ENCODE results near the gene C10orf105. TPM values are rescaled to one million over a fixed set of nuclear protein-coding genes. Genes with fewer than 3 reads are reported as not detected.
A peak's percentile ranks its signal among the peaks of the same experiment; 100 is the strongest.

C10orf105 gene
- total RNA-seq, 2 experiments from 2014 or later, result 0.25 to 0.33 TPM

DNA sequence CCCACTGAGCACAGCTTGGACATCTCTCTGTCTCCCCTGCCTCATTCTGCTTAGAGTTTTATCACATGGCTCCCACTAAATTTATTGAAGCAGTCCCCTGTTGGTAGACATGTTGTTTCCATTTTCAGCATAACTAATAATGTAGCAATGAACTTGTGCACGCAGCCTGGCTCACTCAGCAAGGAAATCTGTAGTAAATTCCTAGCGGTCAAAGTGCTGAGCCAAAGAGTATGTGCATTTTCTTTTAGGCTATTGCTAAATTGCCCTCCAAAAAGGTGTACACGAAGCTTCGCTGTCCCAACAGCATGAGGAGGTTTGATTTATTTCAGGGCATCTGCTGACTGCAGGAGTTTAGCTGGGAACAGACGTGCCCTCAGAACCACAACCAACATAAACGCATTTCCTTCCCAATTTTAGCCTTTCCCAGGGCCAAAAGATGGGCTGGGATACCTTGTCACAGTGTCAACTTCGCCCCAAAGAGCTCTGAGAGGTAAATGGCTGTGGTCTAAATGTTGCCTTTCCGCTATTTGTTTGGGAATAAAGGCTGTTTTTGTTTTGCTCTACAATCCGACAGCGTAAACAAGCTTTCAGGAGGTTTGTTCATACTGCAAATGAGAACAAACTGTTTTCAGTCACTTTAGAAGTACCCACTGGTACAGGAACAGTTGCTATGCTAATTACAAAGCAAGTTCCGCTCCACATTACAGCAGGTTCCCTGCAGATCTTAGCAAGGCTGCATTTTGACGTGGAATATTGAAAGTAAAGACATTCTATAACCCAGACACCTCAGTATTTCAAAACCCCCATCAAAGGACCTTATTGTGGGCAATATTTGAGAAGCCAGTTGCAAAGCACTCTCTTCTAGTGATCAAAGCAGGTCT is 37.0 kb upstream of the C10orf105 start:
- H3K27ac Mint-ChIP-seq, result peak overlapping the region; percentile 87
- CTCF ChIA-PET, result interaction anchor here (1.2 to 6.7 kb wide), 7 partner anchors 8 to 60 kb away, joined by 4 to 42 read pairs (median 14); partner anchors contain the start of gene VSIR
- POLR2A ChIA-PET, result interaction anchor here (1.0 to 5.9 kb wide), 9 partner anchors 9 to 66 kb away, joined by 3 to 142 read pairs (median 12); partner anchors contain the start of gene VSIR
- H3K4me3 Mint-ChIP-seq, result peak overlapping the region; percentile 21
- no peaks in the 10 kb centered on the region for H3K9me3 Mint-ChIP-seq
- DNase-seq, result no peak
- H3K36me3 Mint-ChIP-seq (ENCODE audit: low read depth), result peaks cover 81% of the 10 kb centered on the region
- peaks cover 78% of the 10 kb centered on the region for H3K4me1 Mint-ChIP-seq
- no peaks in the 10 kb centered on the region for H3K27me3 Mint-ChIP-seq

GRCh38 chr10:71755179-71755879 is 35.8 kb upstream of the C10orf105 start:
- H3K27ac Mint-ChIP-seq, result no peak overlapping the region
- DNase-seq, result no peak
- peaks cover 75% of the 10 kb centered on the region for H3K4me1 Mint-ChIP-seq
- ChIA-PET CTCF (interaction anchor here (1.2 to 6.7 kb wide), 3 partner anchors 13 to 58 kb away, joined by 4 to 42 read pairs (median 39); partner anchors contain the start of gene VSIR), POLR2A (interaction anchor here (0.8 to 5.9 kb wide), 4 partner anchors 11 to 28 kb away, joined by 3 to 142 read pairs (median 20); partner anchors contain the start of gene VSIR)
- H3K9me3 Mint-ChIP-seq, result no peaks in the 10 kb centered on the region
- H3K36me3 Mint-ChIP-seq (ENCODE audit: low read depth), result peaks cover 79% of the 10 kb centered on the region
- no peak overlapping the region for H3K4me3 Mint-ChIP-seq
- no peaks in the 10 kb centered on the region for H3K27me3 Mint-ChIP-seq

DNA sequence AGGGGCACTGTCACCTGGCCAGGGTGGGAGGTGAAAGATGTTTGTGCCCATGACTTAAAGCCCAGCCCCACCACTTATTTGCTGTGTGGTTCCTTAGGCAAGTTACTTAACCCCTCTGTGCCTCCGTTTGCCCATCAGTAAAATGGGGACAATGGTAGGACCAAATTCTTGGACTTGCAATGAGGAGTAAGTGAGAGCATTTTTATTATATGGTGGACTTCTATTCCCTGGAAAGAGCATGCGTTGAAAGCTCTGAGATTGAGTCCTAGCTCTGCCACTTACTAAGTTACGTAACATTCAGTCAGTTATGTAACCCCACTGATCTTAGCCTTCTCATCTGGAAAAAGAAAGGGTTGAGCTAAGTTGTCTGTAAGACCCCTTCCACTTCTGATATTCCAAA is 35.0 kb upstream of the C10orf105 start:
- ChIA-PET POLR2A (interaction anchor here (0.8 to 5.9 kb wide), 4 partner anchors 11 to 28 kb away, joined by 3 to 142 read pairs (median 20); partner anchors contain the start of gene VSIR), CTCF (interaction anchor here (5.2 to 6.7 kb wide), 2 partner anchors 14 to 18 kb away, joined by 39 to 42 read pairs; partner anchors contain the start of gene VSIR)
- Mint-ChIP-seq H3K27ac (no peak overlapping the region), H3K27me3 (no peaks in the 10 kb centered on the region), H3K36me3 (ENCODE audit: low read depth) (peaks cover 82% of the 10 kb centered on the region), H3K9me3 (no peaks in the 10 kb centered on the region), H3K4me1 (peaks cover 80% of the 10 kb centered on the region), H3K4me3 (no peak overlapping the region)
- no peak for DNase-seq

GRCh38 chr10:71753960-71754505 is 34.5 kb upstream of the C10orf105 start:
- Mint-ChIP-seq H3K36me3 (ENCODE audit: low read depth) (peaks cover 87% of the 10 kb centered on the region), H3K9me3 (no peaks in the 10 kb centered on the region), H3K27ac (peak overlapping the region; percentile 23), H3K4me1 (peaks cover 83% of the 10 kb centered on the region), H3K4me3 (no peak overlapping the region), H3K27me3 (no peaks in the 10 kb centered on the region)
- no peak for DNase-seq
- CTCF ChIA-PET, result interaction anchor here (5.2 to 6.7 kb wide), 2 partner anchors 14 to 19 kb away, joined by 39 to 42 read pairs; partner anchors contain the start of gene VSIR
- POLR2A ChIA-PET, result interaction anchor here (4.3 to 5.9 kb wide), 2 partner anchors 15 to 27 kb away, joined by 37 to 142 read pairs; partner anchors contain the start of gene VSIR

- Mint-ChIP-seq H3K4me3 (no peak overlapping the region), H3K36me3 (ENCODE audit: low read depth) (peaks cover 87% of the 10 kb centered on the region), H3K4me1 (peaks cover 87% of the 10 kb centered on the region), H3K9me3 (no peaks in the 10 kb centered on the region), H3K27me3 (no peaks in the 10 kb centered on the region), H3K27ac (peak overlapping the region; percentile 87)
- POLR2A ChIA-PET, result interaction anchor here (1.0 to 1.9 kb wide), 7 partner anchors 10 to 40 kb away, joined by 3 to 24 read pairs (median 5); partner anchors contain the start of gene VSIR
- no peak for DNase-seq
- CTCF ChIA-PET, result interaction anchor here (0.7 to 2.0 kb wide), 4 partner anchors 10 to 45 kb away, joined by 3 to 13 read pairs (median 8); partner anchors contain the start of gene VSIR
Measured at GRCh38 chr10:71753091-71753959, 33.7 kb upstream of the C10orf105 start.

DNA sequence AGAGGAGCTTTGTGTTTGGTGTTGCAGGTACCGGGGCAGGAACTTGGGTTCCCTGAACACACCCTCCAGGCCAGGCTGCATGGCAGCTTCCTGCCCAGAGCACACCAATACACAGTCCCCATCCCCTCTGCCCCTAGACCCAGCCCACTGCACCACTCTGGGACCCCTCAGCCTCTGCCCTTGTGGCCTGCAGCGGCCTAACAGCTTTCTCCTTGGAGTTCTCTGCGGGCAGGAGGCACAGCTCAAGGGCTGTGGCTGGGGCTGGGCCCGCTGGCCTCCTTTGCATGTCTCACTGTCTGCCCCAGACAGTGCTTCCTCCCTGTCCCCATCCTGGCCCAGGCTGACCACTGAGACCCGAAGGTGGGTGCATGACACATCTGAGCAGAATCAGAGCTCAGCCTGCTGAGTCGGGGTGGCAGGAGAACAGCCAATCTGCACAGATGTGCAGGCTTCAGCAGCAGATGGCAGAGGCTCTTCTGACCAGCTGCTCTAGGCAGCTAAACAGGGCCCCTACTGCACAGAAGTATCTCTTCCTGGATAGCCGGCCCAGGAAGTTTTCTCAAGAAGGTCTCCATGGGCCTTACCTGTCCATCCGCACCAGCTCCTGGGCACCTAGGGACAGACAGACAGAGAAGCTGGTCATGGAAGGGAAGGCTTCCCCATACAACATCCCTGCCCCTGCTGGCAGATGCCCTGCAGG is 33.0 kb upstream of the C10orf105 start:
- Mint-ChIP-seq H3K36me3 (ENCODE audit: low read depth) (peaks cover 82% of the 10 kb centered on the region), H3K27me3 (no peaks in the 10 kb centered on the region), H3K27ac (peak overlapping the region; percentile 87), H3K4me1 (peaks cover 87% of the 10 kb centered on the region), H3K4me3 (no peak overlapping the region), H3K9me3 (no peaks in the 10 kb centered on the region)
- DNase-seq, result no peak
- POLR2A ChIA-PET, result interaction anchor here (0.9 to 1.9 kb wide), 8 partner anchors 10 to 39 kb away, joined by 3 to 24 read pairs (median 4); partner anchors contain the start of gene VSIR
- CTCF ChIA-PET, result interaction anchor here (0.7 to 2.0 kb wide), 8 partner anchors 11 to 56 kb away, joined by 3 to 13 read pairs (median 4); partner anchors contain the start of gene VSIR

GRCh38 chr10:71751515-71752224 is 32.1 kb upstream of the C10orf105 start:
- Mint-ChIP-seq H3K36me3 (ENCODE audit: low read depth) (peaks cover 78% of the 10 kb centered on the region), H3K27me3 (no peaks in the 10 kb centered on the region), H3K4me3 (no peak overlapping the region), H3K4me1 (peaks cover 87% of the 10 kb centered on the region), H3K27ac (peak overlapping the region; percentile 87), H3K9me3 (no peaks in the 10 kb centered on the region)
- ChIA-PET POLR2A (interaction anchor here (0.9 to 1.9 kb wide), 7 partner anchors 9 to 28 kb away, joined by 3 to 24 read pairs (median 5); partner anchors contain the start of gene VSIR), CTCF (interaction anchor here (0.6 to 2.0 kb wide), 8 partner anchors 12 to 388 kb away, joined by 3 to 13 read pairs (median 4); partner anchors contain the start of gene VSIR)
- no peak for DNase-seq

DNA sequence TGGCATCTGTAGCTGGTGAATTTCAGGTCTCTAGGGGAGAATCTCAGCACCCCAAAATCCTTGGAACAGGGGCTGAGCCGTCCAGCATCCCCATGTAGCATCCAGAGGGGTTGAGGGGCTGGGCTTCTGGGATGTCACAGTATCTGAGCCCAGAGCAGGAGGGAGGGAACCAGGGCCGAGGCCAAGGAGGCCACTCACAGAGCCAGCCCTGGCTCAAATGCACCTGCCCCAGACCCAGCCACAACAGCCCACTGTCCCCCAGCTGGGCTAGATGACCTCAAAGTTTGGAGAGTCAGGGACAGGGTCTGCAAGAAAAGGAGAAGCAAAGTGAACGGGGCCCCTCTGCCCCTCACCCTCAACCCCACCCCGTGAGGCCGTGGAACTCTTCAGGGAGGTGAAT is 31.4 kb upstream of the C10orf105 start:
- POLR2A ChIA-PET, result interaction anchor here (0.5 to 1.4 kb wide), 4 partner anchors 14 to 24 kb away, joined by 3 to 4 read pairs (median 3); no protein-coding TSS in a partner anchor
- H3K36me3 Mint-ChIP-seq (ENCODE audit: low read depth), result peaks cover 73% of the 10 kb centered on the region

GRCh38 chr10:71750124-71750841 is 30.7 kb upstream of the C10orf105 start:
- Mint-ChIP-seq H3K4me3 (no peak overlapping the region), H3K27me3 (no peaks in the 10 kb centered on the region), H3K36me3 (ENCODE audit: low read depth) (peaks cover 71% of the 10 kb centered on the region), H3K27ac (peak overlapping the region; percentile 95), H3K9me3 (no peaks in the 10 kb centered on the region), H3K4me1 (peaks cover 91% of the 10 kb centered on the region)
- no peak for DNase-seq
- POLR2A ChIA-PET, result interaction anchor here (0.7 to 5.0 kb wide), 4 partner anchors 13 to 24 kb away, joined by 3 to 65 read pairs (median 4); partner anchors contain the start of gene VSIR
- CTCF ChIA-PET, result interaction anchor here (4.0 kb wide), 1 partner anchor 23 kb away, joined by 31 read pairs; the partner anchor contains the start of gene VSIR

More for the DNA sequence above, 31.4 kb upstream of the C10orf105 start:
- no peak for DNase-seq
- no peak overlapping the region for H3K4me3 Mint-ChIP-seq
- peak overlapping the region; percentile 95 for H3K27ac Mint-ChIP-seq
- CTCF ChIA-PET, result no interaction called here
- H3K4me1 Mint-ChIP-seq, result peaks cover 87% of the 10 kb centered on the region
- no peaks in the 10 kb centered on the region for H3K27me3 Mint-ChIP-seq
- no peaks in the 10 kb centered on the region for H3K9me3 Mint-ChIP-seq

- ChIA-PET POLR2A (interaction anchor here (1.0 to 15.4 kb wide), 11 partner anchors 8 to 55 kb away, joined by 3 to 310 read pairs (median 18); partner anchors contain the start of gene VSIR), CTCF (interaction anchor here (0.6 to 4.0 kb wide), 18 partner anchors 8 to 64 kb away, joined by 3 to 40 read pairs (median 6); partner anchors contain the start of gene VSIR)
- H3K36me3 Mint-ChIP-seq (ENCODE audit: low read depth), result peaks cover 65% of the 10 kb centered on the region
- no peaks in the 10 kb centered on the region for H3K9me3 Mint-ChIP-seq
- peaks cover 97% of the 10 kb centered on the region for H3K4me1 Mint-ChIP-seq
- no peak for DNase-seq
- H3K27ac Mint-ChIP-seq, result peak overlapping the region; percentile 95
- H3K4me3 Mint-ChIP-seq, result peak overlapping the region; percentile 43
- H3K27me3 Mint-ChIP-seq, result no peaks in the 10 kb centered on the region
Measured at GRCh38 chr10:71749396-71749795, 29.8 kb upstream of the C10orf105 start.

All from activated CD4-positive, alpha-beta memory T cell treated with anti-CD3 and anti-CD28 coated beads, Interleukin-2, amount 10 ng/mL, durations not matched to agents 7 days and 5 days (primary cell).